GM12801 (cell line): ENCODE measurements around the gene HYKK.

ENCODE experiments used
- TF ChIP-seq, protein P1 (sequence below): IDR thresholded peaks from one replicate; pipeline ENCODE4 v1.5.1; 2011; ENCODE audit warnings: control low read depth; ENCODE audit not compliant: insufficient read length; ENCODE audit errors: extremely low read depth

Gene HYKK

GRCh38 chr15:78492872-78493271, 14.5 kb upstream of the HYKK start:
- TF ChIP-seq, protein P1, sequence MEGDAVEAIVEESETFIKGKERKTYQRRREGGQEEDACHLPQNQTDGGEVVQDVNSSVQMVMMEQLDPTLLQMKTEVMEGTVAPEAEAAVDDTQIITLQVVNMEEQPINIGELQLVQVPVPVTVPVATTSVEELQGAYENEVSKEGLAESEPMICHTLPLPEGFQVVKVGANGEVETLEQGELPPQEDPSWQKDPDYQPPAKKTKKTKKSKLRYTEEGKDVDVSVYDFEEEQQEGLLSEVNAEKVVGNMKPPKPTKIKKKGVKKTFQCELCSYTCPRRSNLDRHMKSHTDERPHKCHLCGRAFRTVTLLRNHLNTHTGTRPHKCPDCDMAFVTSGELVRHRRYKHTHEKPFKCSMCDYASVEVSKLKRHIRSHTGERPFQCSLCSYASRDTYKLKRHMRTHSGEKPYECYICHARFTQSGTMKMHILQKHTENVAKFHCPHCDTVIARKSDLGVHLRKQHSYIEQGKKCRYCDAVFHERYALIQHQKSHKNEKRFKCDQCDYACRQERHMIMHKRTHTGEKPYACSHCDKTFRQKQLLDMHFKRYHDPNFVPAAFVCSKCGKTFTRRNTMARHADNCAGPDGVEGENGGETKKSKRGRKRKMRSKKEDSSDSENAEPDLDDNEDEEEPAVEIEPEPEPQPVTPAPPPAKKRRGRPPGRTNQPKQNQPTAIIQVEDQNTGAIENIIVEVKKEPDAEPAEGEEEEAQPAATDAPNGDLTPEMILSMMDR, result no peak

- TF ChIP-seq, protein P1, result no peak
Observed at GRCh38 chr15:78501857-78502256, 5.5 kb upstream of the HYKK start.

DNA sequence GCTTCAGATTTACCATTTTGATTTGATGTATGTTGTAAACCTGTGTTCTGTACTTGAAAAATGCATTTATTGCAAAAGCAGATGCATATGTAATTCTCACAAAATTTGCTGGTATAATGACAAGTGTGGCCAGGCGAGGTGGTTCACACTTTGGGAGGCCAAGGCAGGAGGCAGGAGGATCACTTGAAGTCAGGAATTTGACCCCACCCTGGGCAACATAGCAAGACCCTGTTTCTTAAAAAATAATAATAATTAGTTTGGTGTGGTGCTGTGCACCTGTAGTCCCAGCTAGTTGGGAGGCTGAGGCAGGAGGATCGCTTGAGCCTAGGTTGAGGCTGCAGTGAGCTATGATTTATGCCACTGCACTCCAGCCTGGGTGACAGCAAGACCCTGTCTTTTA, 4.7 kb upstream of the HYKK start:
- TF ChIP-seq, protein P1, result no peak

DNA sequence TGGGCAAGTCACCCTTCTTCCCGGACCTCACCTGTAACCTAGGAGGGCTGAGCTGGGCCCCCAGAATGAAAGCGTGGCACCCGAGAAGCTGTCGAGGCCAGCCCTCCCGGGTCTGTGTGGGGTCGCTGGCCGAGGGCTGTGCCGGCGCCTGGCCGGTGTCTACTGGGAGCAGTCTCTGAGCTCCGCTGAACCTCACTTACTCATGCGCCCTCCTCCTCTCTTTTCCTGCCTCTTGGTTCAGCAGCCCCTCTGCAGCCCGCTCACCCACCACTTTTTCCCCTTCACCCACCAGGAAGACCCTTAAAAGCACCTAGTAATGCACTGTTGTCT, 419 bp downstream of the HYKK start:
- TF ChIP-seq, protein P1, result no peak

GRCh38 chr15:78508272-78508671, 895 bp downstream of the HYKK start:
- TF ChIP-seq, protein P1, result no peak

DNA sequence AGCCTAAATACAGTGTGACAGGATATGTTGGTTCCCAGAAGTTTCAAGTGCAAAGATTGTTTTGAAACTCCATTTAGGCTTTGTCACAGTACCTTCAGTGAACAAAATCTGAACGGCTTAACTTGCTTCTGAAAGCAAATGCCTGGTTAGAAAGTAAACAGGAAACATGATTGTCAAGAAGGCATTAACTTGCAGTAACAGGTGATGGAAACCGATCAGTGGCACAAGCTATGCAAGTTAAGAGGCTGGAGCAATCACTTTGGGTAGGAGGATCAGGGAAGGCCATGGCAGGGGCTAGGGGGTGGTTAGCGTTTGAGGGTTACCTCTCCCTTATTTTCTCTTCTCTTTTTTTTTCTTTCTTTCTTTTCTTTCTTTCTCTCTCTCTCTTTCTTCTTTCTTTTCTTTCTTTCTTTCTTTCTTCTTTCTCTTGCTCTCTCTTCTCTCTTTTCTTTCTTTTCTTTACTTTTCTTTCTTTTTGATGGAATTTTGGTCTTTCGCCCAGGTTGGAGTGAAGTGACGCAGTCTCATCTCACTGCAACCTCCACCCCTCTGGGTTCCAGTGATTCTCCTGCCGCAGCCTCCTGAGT, 2.4 kb downstream of the HYKK start:
- TF ChIP-seq, protein P1, result no peak

DNA sequence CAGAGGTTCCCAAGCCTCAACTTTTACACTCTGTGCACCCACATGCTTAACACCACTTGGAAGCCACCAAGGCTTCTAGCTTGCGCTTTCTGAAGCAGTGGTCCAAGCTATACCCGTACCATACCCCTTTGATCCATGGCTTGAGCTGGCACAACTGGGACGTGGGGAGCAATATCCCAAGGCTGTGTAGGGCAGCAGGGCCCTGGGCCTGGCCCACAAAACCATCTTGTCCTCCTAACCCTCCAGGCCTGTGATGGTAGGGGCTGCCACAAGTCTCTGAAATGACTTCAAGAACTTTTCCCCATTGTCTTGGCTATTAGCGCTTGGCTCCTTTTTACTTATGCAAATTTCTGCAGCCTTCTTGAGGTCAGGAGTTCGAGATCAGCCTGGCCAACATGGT, 16.9 kb downstream of the HYKK start:
- TF ChIP-seq, protein P1, result no peak

GRCh38 chr15:78527325-78527724, 19.9 kb downstream of the HYKK start:
- TF ChIP-seq, protein P1, result no peak
